CD4-positive, alpha-beta T cell treated with Interferon alpha-2 for 1 hour (primary cell): Measurements from ENCODE around the gene RNF38.
"Not testable (repeated sequence)": the region's sequence is repeated elsewhere in the genome, so short reads cannot be mapped to it uniquely, and the experiment has no call there.

Experiments
- DNase-seq, 2 donors: peaks; one replicate each; pipeline ENCODE4 v3.0.0-alpha.2; 2020 to 2022

Gene RNF38

GRCh38 chr9:36399980-36400331 is at the start of gene RNF38:
Gene RNF38, minus strand, starts transcription at chr9:36400269. Its CDS starts 161 bp downstream, at chr9:36400108.
- DNase-seq, result peak in 1 of 2 donors; percentile 78

GRCh38 chr9:36448555-36448954 is 48.5 kb upstream of the RNF38 start:
- DNase-seq, result not testable (repeated sequence)

- no peak for DNase-seq
These were observed 47.9 kb upstream of the RNF38 start for GRCh38 chr9:36448017-36448416.

GRCh38 chr9:36446678-36447077 is 46.6 kb upstream of the RNF38 start:
- DNase-seq, result not testable (repeated sequence)

- no peak for DNase-seq
These were observed 45.8 kb upstream of the RNF38 start for GRCh38 chr9:36445800-36446361.

GRCh38 chr9:36444203-36444602 is 44.1 kb upstream of the RNF38 start:
- DNase-seq, result peak in 1 of 2 donors; percentile 18

- DNase-seq, result no peak
These were observed 43.5 kb upstream of the RNF38 start for GRCh38 chr9:36443581-36443980.

GRCh38 chr9:36442710-36443109 is 42.6 kb upstream of the RNF38 start:
- DNase-seq, result no peak

- DNase-seq, result no peak
These were observed 41.9 kb upstream of the RNF38 start for GRCh38 chr9:36441966-36442365.

GRCh38 chr9:36438536-36439236 is 38.6 kb upstream of the RNF38 start:
- DNase-seq, result no peak

- DNase-seq, result no peak
These were observed 37.7 kb upstream of the RNF38 start for GRCh38 chr9:36437790-36438189.

- no peak for DNase-seq
These were observed 36.8 kb upstream of the RNF38 start for GRCh38 chr9:36436909-36437308.

GRCh38 chr9:36433386-36433785 is 33.3 kb upstream of the RNF38 start:
- no peak for DNase-seq

GRCh38 chr9:36431078-36431477 is 31.0 kb upstream of the RNF38 start:
- no peak for DNase-seq

- DNase-seq, result no peak
These were observed 26.9 kb upstream of the RNF38 start for GRCh38 chr9:36426945-36427344.

GRCh38 chr9:36426348-36426747 is 26.3 kb upstream of the RNF38 start:
- DNase-seq, result no peak

- no peak for DNase-seq
These were observed 24.4 kb upstream of the RNF38 start for GRCh38 chr9:36424289-36425055.

GRCh38 chr9:36423206-36423605 is 23.1 kb upstream of the RNF38 start:
- no peak for DNase-seq

GRCh38 chr9:36416890-36417289 is 16.8 kb upstream of the RNF38 start:
- no peak for DNase-seq

- DNase-seq, result no peak
These were observed 15.9 kb upstream of the RNF38 start for GRCh38 chr9:36415822-36416525.

- DNase-seq, result not testable (repeated sequence)
These were observed 11.3 kb upstream of the RNF38 start for GRCh38 chr9:36411410-36411809.

GRCh38 chr9:36409076-36409475 is 9.0 kb upstream of the RNF38 start:
- DNase-seq, result not testable (repeated sequence)

GRCh38 chr9:36407122-36407723 is 7.2 kb upstream of the RNF38 start:
- DNase-seq, result peak; percentile 68 to 82
